Neural cell (in vitro differentiated cells): ENCODE results near the gene ASIC2. TPM values are rescaled to one million over a fixed set of nuclear protein-coding genes. Genes with fewer than 3 reads are reported as not detected.

Source experiments
- H2AFZ ChIP-seq: fragments of 200-600, 300-800 bp; sonication (generic), shearing (Covaris generic); 2 replicates; pipeline ENCODE4 v1.6.0; 2014; ENCODE audit warnings: low read depth, mild to moderate bottlenecking, antibody characterized with exemption, low read length, moderate library complexity
- H3F3A ChIP-seq: fragments of 200-600 bp; shearing (Covaris generic); 2 replicates; pipeline ENCODE4 v1.6.1; 2016; ENCODE audit warnings: mild to moderate bottlenecking, moderate library complexity, mixed read lengths, antibody characterized with exemption, low read length; ENCODE audit not compliant: insufficient read depth, poor library complexity, severe bottlenecking
- H3K27ac ChIP-seq: fragments of 200-600, 300-800 bp; sonication (generic), shearing (Covaris generic); 2 replicates; pipeline ENCODE4 v1.5.1; 2014; ENCODE audit warnings: mild to moderate bottlenecking, low read length, moderate library complexity
- H3K27me3 ChIP-seq: fragments of 300-800, 200-600 bp; sonication (generic), shearing (Covaris generic); 2 replicates; pipeline ENCODE4 v1.6.0; 2014; ENCODE audit warnings: mild to moderate bottlenecking, low read depth, low read length, moderate library complexity; ENCODE audit not compliant: insufficient read depth
- H3K36me3 ChIP-seq: fragments of 300-800, 200-600 bp; sonication (generic), shearing (Covaris generic); 2 replicates; pipeline ENCODE4 v1.5.1; 2014; ENCODE audit warnings: mild to moderate bottlenecking, antibody characterized with exemption, low read length, moderate library complexity; ENCODE audit not compliant: insufficient read depth
- H3K4me2 ChIP-seq: fragments of 300-800, 200-600 bp; sonication (generic), shearing (Covaris generic); 2 replicates; pipeline ENCODE4 v1.6.0; 2014; ENCODE audit warnings: mild to moderate bottlenecking, low read length
- H3K4me3 ChIP-seq: fragments of 300-800, 200-600 bp; sonication (generic), shearing (Covaris generic); 2 replicates; pipeline ENCODE4 v1.5.1; 2014; ENCODE audit warnings: mild to moderate bottlenecking, low read length, moderate library complexity
- H3K79me2 ChIP-seq: fragments of 200-600 bp; shearing (Covaris generic); replicated peaks from 2 replicates; pipeline ENCODE4 v1.6.0; 2014; ENCODE audit warnings: mild to moderate bottlenecking, low read length, moderate library complexity; ENCODE audit not compliant: insufficient read depth
- H3K9ac ChIP-seq: fragments of 300-800, 200-600 bp; sonication (generic), shearing (Covaris generic); 2 replicates; pipeline ENCODE4 v1.6.1; 2016; ENCODE audit warnings: mild to moderate bottlenecking, low read length, mixed read lengths
- H3K9me2 ChIP-seq: fragments of 200-600 bp; shearing (Covaris generic); 2 replicates; pipeline ENCODE4 v1.6.1; 2016; ENCODE audit warnings: mild to moderate bottlenecking, low read length, mixed read lengths; ENCODE audit not compliant: insufficient read depth
- H3K9me3 ChIP-seq: fragments of 200-600, 300-800 bp; sonication (generic), shearing (Covaris generic); 2 replicates; pipeline ENCODE4 v1.6.1; 2016; ENCODE audit warnings: mild to moderate bottlenecking, mixed run types, low read length, moderate library complexity, mixed read lengths
- H4K20me1 ChIP-seq: fragments of 200-600 bp; shearing (Covaris generic); 2 replicates; pipeline ENCODE4 v1.6.1; 2016; ENCODE audit warnings: mild to moderate bottlenecking, mixed run types; ENCODE audit not compliant: insufficient read depth
- CTCF ChIP-seq: fragments of 450-650 bp; IDR thresholded peaks from 2 replicates; pipeline ENCODE4 v1.5.1; 2014; ENCODE audit warnings: antibody characterized with exemption, mild to moderate bottlenecking, moderate library complexity; ENCODE audit not compliant: poor library complexity, severe bottlenecking
- EP300 ChIP-seq: fragments of 450-650 bp; conservative IDR thresholded peaks from 2 replicates; pipeline ENCODE4 v1.6.1; 2014; ENCODE audit warnings: antibody characterized with exemption, mild to moderate bottlenecking, moderate library complexity; ENCODE audit not compliant: poor library complexity, severe bottlenecking
- EZH2 ChIP-seq: fragments of 200-600, 300-800 bp; shearing (Covaris generic), sonication (generic); IDR thresholded peaks from 2 replicates; pipeline ENCODE4 v1.6.1; 2014; ENCODE audit warnings: antibody characterized with exemption, low read length, borderline replicate concordance, mild to moderate bottlenecking; ENCODE audit not compliant: insufficient read depth, poor library complexity, severe bottlenecking
- MXI1 ChIP-seq: fragments of 450-650 bp; conservative IDR thresholded peaks from 2 replicates; pipeline ENCODE4 v1.6.1; 2014; ENCODE audit warnings: antibody characterized with exemption, mild to moderate bottlenecking; ENCODE audit not compliant: poor library complexity, severe bottlenecking
- POLR2AphosphoS5 ChIP-seq: IDR thresholded peaks from 2 replicates; pipeline ENCODE4 v1.6.1; 2012
- RAD21 ChIP-seq: fragments of 450-650 bp; conservative IDR thresholded peaks from 2 replicates; pipeline ENCODE4 v1.6.1; 2014; ENCODE audit warnings: antibody characterized with exemption, mild to moderate bottlenecking, moderate library complexity
- SMC3 ChIP-seq: fragments of 450-650 bp; conservative IDR thresholded peaks from 2 replicates; pipeline ENCODE4 v1.6.1; 2014; ENCODE audit warnings: antibody characterized with exemption, mild to moderate bottlenecking, moderate library complexity; ENCODE audit not compliant: poor library complexity
- TAF1 ChIP-seq: IDR thresholded peaks from 2 replicates; pipeline ENCODE4 v1.6.1; 2012; ENCODE audit warnings: low read depth
- polyA plus RNA-seq: library from polyadenylated mRNA; depleted of rRNA; stranded (reverse); fragments of >200 nt; gene quantifications from 2 replicates; pipeline ENCODE4 v1.2.3, GENCODE V29; 2014
- TF ChIP-seq, protein P1 (sequence below): IDR thresholded peaks from 2 replicates; pipeline ENCODE4 v1.6.1; 2012; ENCODE audit warnings: borderline replicate concordance

The ASIC2 gene
- polyA plus RNA-seq, 1 donor from 2014 or later: 2.4 TPM

- Histone ChIP-seq H3K79me2 (no peaks in the 10 kb centered on the region), H3K4me2 (no peak overlapping the region), H3K36me3 (no peaks in the 10 kb centered on the region), H3K27me3 (no peaks in the 10 kb centered on the region), H3K9ac (no peak overlapping the region), H3K27ac (no peak overlapping the region), H3K9me2 (no peaks in the 10 kb centered on the region), H3K4me3 (no peak overlapping the region), H4K20me1 (no peaks in the 10 kb centered on the region), H3F3A (no peaks in the 10 kb centered on the region), H2AFZ (no peak overlapping the region), H3K9me3 (peaks cover 3% of the 10 kb centered on the region)
- TF ChIP-seq, protein P1, sequence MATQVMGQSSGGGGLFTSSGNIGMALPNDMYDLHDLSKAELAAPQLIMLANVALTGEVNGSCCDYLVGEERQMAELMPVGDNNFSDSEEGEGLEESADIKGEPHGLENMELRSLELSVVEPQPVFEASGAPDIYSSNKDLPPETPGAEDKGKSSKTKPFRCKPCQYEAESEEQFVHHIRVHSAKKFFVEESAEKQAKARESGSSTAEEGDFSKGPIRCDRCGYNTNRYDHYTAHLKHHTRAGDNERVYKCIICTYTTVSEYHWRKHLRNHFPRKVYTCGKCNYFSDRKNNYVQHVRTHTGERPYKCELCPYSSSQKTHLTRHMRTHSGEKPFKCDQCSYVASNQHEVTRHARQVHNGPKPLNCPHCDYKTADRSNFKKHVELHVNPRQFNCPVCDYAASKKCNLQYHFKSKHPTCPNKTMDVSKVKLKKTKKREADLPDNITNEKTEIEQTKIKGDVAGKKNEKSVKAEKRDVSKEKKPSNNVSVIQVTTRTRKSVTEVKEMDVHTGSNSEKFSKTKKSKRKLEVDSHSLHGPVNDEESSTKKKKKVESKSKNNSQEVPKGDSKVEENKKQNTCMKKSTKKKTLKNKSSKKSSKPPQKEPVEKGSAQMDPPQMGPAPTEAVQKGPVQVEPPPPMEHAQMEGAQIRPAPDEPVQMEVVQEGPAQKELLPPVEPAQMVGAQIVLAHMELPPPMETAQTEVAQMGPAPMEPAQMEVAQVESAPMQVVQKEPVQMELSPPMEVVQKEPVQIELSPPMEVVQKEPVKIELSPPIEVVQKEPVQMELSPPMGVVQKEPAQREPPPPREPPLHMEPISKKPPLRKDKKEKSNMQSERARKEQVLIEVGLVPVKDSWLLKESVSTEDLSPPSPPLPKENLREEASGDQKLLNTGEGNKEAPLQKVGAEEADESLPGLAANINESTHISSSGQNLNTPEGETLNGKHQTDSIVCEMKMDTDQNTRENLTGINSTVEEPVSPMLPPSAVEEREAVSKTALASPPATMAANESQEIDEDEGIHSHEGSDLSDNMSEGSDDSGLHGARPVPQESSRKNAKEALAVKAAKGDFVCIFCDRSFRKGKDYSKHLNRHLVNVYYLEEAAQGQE: no peak
- TF ChIP-seq MXI1 (no peak), EP300 (no peak), TAF1 (no peak), EZH2 (no peak), RAD21 (no peak), POLR2AphosphoS5 (no peak), CTCF (no peak), SMC3 (no peak)
Observed at GRCh38 chr17:32980230-32980629, 312.9 kb downstream of the ASIC2 start.

DNA sequence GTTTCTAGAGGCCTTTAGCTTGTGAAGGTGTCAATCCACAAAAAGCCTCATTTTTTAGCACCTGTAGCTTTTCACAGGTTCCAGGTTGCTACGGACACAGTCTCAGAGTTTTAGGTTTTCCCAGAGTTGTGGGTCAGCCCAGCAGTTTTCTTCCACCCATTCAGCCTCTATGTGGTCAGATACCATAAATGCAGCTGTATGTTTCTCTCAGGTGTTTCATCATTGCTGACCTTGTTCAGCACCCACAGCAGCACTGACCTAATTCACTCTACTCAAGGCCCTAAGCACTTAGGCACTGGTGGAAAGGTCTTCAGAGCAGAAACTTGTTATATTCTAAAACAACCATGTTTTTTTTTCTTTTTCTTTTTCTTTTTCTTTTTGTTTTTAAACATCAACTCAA is 316.5 kb downstream of the ASIC2 start:
- Histone ChIP-seq H2AFZ (no peak overlapping the region), H3F3A (no peaks in the 10 kb centered on the region), H3K27me3 (no peaks in the 10 kb centered on the region), H3K79me2 (no peaks in the 10 kb centered on the region), H3K36me3 (no peaks in the 10 kb centered on the region), H3K9me3 (peaks cover 3% of the 10 kb centered on the region), H3K4me3 (no peak overlapping the region), H3K27ac (no peak overlapping the region), H3K4me2 (no peak overlapping the region), H3K9me2 (no peaks in the 10 kb centered on the region), H3K9ac (no peak overlapping the region), H4K20me1 (no peaks in the 10 kb centered on the region)
- no peak for TF ChIP-seq TAF1
- TF ChIP-seq CTCF: no peak
- no peak for TF ChIP-seq SMC3
- no peak for TF ChIP-seq POLR2AphosphoS5
- TF ChIP-seq EZH2: no peak
- TF ChIP-seq RAD21: no peak
- no peak for TF ChIP-seq MXI1
- TF ChIP-seq EP300: no peak
- TF ChIP-seq, protein P1: no peak
